Stimulated activated naive B cell treated with anti-CD40 and anti-IgM and Interleukin-4, amounts not matched to agents 10 μg/mL and 1 μg/mL and 100 μg/mL, for 72 hours (primary cell): ENCODE data around the gene TRNAU1AP.
"Not testable (repeated sequence)": the region's sequence is repeated elsewhere in the genome, so short reads cannot be mapped to it uniquely, and the experiment has no call there.

ENCODE experiments used
- ATAC-seq, 2 donors: fragments of 150-1000 bp; cut with Tn5 transposase; replicated peaks; 2 replicates each; pipeline ENCODE4 v1.10.0; 2021; ENCODE audit warnings: moderate library complexity in 1 of 2
- DNase-seq: peaks from one replicate; pipeline ENCODE4 v3.0.0; 2021
- H3K27ac Mint-ChIP-seq: one replicate; pipeline ENCODE4 v1.8.0; 2022; ENCODE audit warnings: mild to moderate bottlenecking, mixed read lengths
- H3K27me3 Mint-ChIP-seq, 2 donors: one replicate each; pipeline ENCODE4 v1.8.0; 2022; ENCODE audit warnings: mixed read lengths in 2 of 2
- H3K36me3 Mint-ChIP-seq, 2 donors: one replicate each; pipeline ENCODE4 v1.8.0; 2022; ENCODE audit warnings: mixed read lengths in 2 of 2, mild to moderate bottlenecking in 1 of 2
- H3K4me1 Mint-ChIP-seq, 2 donors: one replicate each; pipeline ENCODE4 v1.8.0; 2022; ENCODE audit warnings: mixed read lengths in 2 of 2, mild to moderate bottlenecking in 1 of 2
- H3K4me3 Mint-ChIP-seq, 2 donors: one replicate each; pipeline ENCODE4 v1.8.0; 2022; ENCODE audit warnings: mild to moderate bottlenecking in 2 of 2, mixed read lengths in 2 of 2, moderate library complexity in 1 of 2
- H3K9me3 Mint-ChIP-seq, 2 donors: one replicate each; pipeline ENCODE4 v1.8.0; 2022; ENCODE audit warnings: mixed read lengths in 2 of 2, mild to moderate bottlenecking in 1 of 2

The TRNAU1AP gene

GRCh38 chr1:28552758-28553663 is at the start of gene TRNAU1AP:
Gene TRNAU1AP (plus strand): TSS chr1:28553085. CDS start chr1:28553111, 26 bp downstream.
- Mint-ChIP-seq H3K4me3 (peak within 1 kb of the TSS; percentile 96), H3K9me3 (no peaks in the 10 kb centered on the region), H3K36me3 (peaks cover 13 to 16% of the 10 kb centered on the region in 2 donors), H3K4me1 (peaks cover 1 to 19% of the 10 kb centered on the region in 2 donors), H3K27me3 (no peaks in the 10 kb centered on the region), H3K27ac (peak within 1 kb of the TSS; percentile 97)
- ATAC-seq = peak; percentile 94 to 96
- peak; percentile 97 for DNase-seq

DNA sequence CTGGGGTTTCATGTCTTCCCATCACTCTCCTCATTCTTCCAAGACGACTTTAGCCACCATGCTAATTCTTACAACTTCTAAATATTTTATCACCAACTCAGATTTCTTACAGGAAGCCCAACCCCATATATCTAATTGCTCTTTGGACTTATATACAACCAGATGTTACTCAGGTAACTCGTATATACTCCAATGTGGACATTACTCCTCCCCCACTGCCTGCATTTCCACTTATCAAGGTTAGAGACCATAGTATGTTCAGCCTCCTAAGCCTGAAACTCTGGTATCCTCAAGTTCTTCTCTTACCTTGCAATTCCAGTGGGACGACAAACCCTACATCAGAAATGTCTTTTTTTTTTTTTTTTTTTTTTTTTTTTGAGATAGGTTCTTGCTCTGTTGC is 49.8 kb upstream of the TRNAU1AP start:
- Mint-ChIP-seq H3K27ac (no peak overlapping the region), H3K27me3 (peaks cover 0 to 3% of the 10 kb centered on the region in 2 donors), H3K4me1 (peaks cover 2 to 20% of the 10 kb centered on the region in 2 donors), H3K4me3 (no peak overlapping the region), H3K9me3 (no peaks in the 10 kb centered on the region), H3K36me3 (peaks cover 27 to 31% of the 10 kb centered on the region in 2 donors)
- ATAC-seq (no peak), DNase-seq (no peak)

- Mint-ChIP-seq H3K27me3 (peaks cover 0 to 3% of the 10 kb centered on the region in 2 donors), H3K4me3 (peak within 1 kb of the TSS; percentile 96 to 97)
Observed at GRCh38 chr1:28505406-28506187, 47.3 kb upstream of the TRNAU1AP start, which contains the start of gene RCC1. Gene RCC1 (plus strand): TSS chr1:28506043. CDS start chr1:28529867, 23,824 bp downstream.

DNA sequence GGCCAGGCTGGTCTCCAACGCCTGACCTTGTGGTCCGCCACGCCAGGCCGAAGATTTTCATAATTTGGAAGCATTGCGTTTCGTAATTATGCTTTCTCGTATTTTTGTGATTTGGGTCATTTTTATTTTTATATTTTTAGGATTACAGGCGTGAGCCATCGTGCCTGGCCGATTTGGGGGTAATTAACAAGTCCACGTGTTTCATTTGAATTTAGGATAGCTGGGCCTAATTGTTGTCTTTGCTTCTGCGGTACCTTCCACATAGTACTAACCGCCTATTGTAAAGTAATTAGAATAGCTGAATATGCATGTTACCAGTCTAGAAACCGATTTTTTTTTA is 46.0 kb upstream of the TRNAU1AP start:
- Mint-ChIP-seq H3K27me3 (peaks cover 0 to 3% of the 10 kb centered on the region in 2 donors), H3K36me3 (peaks cover 61 to 65% of the 10 kb centered on the region in 2 donors), H3K9me3 (peaks cover 0 to 2% of the 10 kb centered on the region in 2 donors)

More at GRCh38 chr1:28505406-28506187, 47.3 kb upstream of the TRNAU1AP start, which contains the start of gene RCC1:
- H3K27ac Mint-ChIP-seq = peak within 1 kb of the TSS; percentile 100
- peaks cover 0 to 2% of the 10 kb centered on the region in 2 donors for H3K9me3 Mint-ChIP-seq
- H3K4me1 Mint-ChIP-seq = peaks cover 19 to 45% of the 10 kb centered on the region in 2 donors
- ATAC-seq (peak; percentile 86 to 90), DNase-seq (peak; percentile 94)
- peaks cover 48 to 52% of the 10 kb centered on the region in 2 donors for H3K36me3 Mint-ChIP-seq

DNA sequence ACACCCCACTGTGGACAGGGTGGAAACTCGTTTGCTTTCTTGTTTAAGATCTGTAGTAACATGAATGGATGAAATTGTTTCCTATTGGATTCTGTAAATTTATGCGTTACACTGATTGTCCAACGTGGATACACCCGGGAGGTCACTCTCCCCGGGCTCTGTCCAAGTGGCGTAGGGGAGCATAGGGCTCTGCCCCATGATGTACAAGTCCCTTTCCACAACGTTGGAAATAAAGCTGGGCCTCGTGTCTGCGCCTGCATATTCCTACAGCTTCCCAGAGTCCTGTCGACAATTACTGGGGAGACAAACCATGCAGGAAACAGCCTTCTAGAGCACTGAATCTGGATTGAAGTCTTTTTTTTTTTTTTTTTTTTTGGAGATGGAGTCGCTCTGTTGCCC is 45.6 kb upstream of the TRNAU1AP start:
- Mint-ChIP-seq H3K36me3 (peaks cover 64 to 69% of the 10 kb centered on the region in 2 donors), H3K4me3 (peak overlapping the region; percentile 96 to 97), H3K27me3 (peaks cover 0 to 3% of the 10 kb centered on the region in 2 donors), H3K9me3 (peaks cover 0 to 2% of the 10 kb centered on the region in 2 donors), H3K4me1 (peaks cover 22 to 57% of the 10 kb centered on the region in 2 donors), H3K27ac (peak overlapping the region; percentile 100)
- ATAC-seq (no peak), DNase-seq (no peak)

More for the DNA sequence above, 46.0 kb upstream of the TRNAU1AP start:
- no peak for ATAC-seq
- Mint-ChIP-seq H3K27ac (peak overlapping the region; percentile 100), H3K4me3 (peak overlapping the region; percentile 96 to 97), H3K4me1 (peaks cover 19 to 54% of the 10 kb centered on the region in 2 donors)
- DNase-seq = no peak

GRCh38 chr1:28507646-28508434 is 45.0 kb upstream of the TRNAU1AP start:
- no peak for ATAC-seq
- H3K4me1 Mint-ChIP-seq = peaks cover 27 to 63% of the 10 kb centered on the region in 2 donors
- H3K9me3 Mint-ChIP-seq = peaks cover 0 to 2% of the 10 kb centered on the region in 2 donors
- peak overlapping the region; percentile 96 to 97 for H3K4me3 Mint-ChIP-seq
- peaks cover 0 to 3% of the 10 kb centered on the region in 2 donors for H3K27me3 Mint-ChIP-seq
- H3K27ac Mint-ChIP-seq = peak overlapping the region; percentile 100
- DNase-seq = no peak
- peaks cover 70 to 75% of the 10 kb centered on the region in 2 donors for H3K36me3 Mint-ChIP-seq

GRCh38 chr1:28508435-28508754 is 44.5 kb upstream of the TRNAU1AP start:
- peaks cover 75 to 80% of the 10 kb centered on the region in 2 donors for H3K36me3 Mint-ChIP-seq
- ATAC-seq (no peak), DNase-seq (no peak)
- H3K27me3 Mint-ChIP-seq = peaks cover 0 to 3% of the 10 kb centered on the region in 2 donors
- peaks cover 27 to 64% of the 10 kb centered on the region in 2 donors for H3K4me1 Mint-ChIP-seq
- peak overlapping the region; percentile 100 for H3K27ac Mint-ChIP-seq
- peaks cover 0 to 2% of the 10 kb centered on the region in 2 donors for H3K9me3 Mint-ChIP-seq
- H3K4me3 Mint-ChIP-seq = peak overlapping the region; percentile 96 to 97

GRCh38 chr1:28509705-28510272 is 43.1 kb upstream of the TRNAU1AP start:
- peak; percentile 15 for DNase-seq
- H3K27me3 Mint-ChIP-seq = peaks cover 0 to 3% of the 10 kb centered on the region in 2 donors

DNA sequence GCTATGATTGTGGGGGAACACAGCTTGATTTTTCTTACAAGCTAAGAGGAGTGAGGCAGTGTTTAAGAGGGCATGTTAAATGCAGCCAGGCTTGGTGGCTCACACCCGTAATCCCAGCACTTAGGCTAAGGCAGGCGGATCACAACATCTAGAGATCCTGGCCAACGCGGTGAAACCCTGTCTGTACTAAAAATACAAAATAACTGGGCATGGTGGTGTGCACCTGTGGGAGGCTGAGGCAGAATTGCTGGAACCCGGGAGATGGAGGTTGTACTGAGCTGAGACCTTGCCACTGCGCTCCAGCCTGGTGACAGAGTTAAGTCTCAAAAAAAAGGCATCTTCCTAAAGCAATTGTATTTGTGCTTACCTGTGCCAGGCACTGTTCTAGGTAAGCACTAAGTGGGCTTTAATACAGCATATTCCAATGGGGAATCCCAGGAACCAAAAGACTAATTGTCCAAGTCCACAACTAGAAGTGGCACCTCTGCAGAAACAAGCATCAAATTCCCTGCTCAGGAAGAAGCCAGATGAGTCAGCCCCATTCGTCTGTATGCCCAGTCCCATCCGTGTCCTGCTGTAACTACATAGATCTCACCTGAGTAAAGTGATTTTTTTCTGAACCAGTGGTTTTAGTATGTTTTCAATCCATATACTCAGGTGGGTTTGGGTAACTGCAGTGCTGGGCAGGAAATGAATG is 42.5 kb upstream of the TRNAU1AP start:
- peak; percentile 26 for DNase-seq
- Mint-ChIP-seq H3K27me3 (peaks cover 0 to 3% of the 10 kb centered on the region in 2 donors), H3K4me1 (peaks cover 27 to 60% of the 10 kb centered on the region in 2 donors), H3K36me3 (peaks cover 90 to 91% of the 10 kb centered on the region in 2 donors), H3K9me3 (peaks cover 0 to 2% of the 10 kb centered on the region in 2 donors), H3K4me3 (peak overlapping the region; percentile 96 to 97), H3K27ac (peak overlapping the region; percentile 100)
- ATAC-seq = peak; percentile 3 to 8

More at GRCh38 chr1:28509705-28510272, 43.1 kb upstream of the TRNAU1AP start:
- no peak for ATAC-seq
- Mint-ChIP-seq H3K4me3 (peak overlapping the region; percentile 96 to 97), H3K27ac (peak overlapping the region; percentile 100), H3K36me3 (peaks cover 85 to 88% of the 10 kb centered on the region in 2 donors), H3K9me3 (peaks cover 0 to 2% of the 10 kb centered on the region in 2 donors), H3K4me1 (peaks cover 27 to 60% of the 10 kb centered on the region in 2 donors)

- H3K36me3 Mint-ChIP-seq = peaks cover 85 to 86% of the 10 kb centered on the region in 2 donors
- H3K4me1 Mint-ChIP-seq = peaks cover 24 to 54% of the 10 kb centered on the region in 2 donors
- ATAC-seq (peak in 1 of 2 donors; percentile 7), DNase-seq (no peak)
- H3K9me3 Mint-ChIP-seq = peaks cover 0 to 2% of the 10 kb centered on the region in 2 donors
- H3K27me3 Mint-ChIP-seq = no peaks in the 10 kb centered on the region
- H3K4me3 Mint-ChIP-seq = peak overlapping the region; percentile 96 to 97
- H3K27ac Mint-ChIP-seq = peak overlapping the region; percentile 100
Observed at GRCh38 chr1:28510970-28511440, 41.9 kb upstream of the TRNAU1AP start.

DNA sequence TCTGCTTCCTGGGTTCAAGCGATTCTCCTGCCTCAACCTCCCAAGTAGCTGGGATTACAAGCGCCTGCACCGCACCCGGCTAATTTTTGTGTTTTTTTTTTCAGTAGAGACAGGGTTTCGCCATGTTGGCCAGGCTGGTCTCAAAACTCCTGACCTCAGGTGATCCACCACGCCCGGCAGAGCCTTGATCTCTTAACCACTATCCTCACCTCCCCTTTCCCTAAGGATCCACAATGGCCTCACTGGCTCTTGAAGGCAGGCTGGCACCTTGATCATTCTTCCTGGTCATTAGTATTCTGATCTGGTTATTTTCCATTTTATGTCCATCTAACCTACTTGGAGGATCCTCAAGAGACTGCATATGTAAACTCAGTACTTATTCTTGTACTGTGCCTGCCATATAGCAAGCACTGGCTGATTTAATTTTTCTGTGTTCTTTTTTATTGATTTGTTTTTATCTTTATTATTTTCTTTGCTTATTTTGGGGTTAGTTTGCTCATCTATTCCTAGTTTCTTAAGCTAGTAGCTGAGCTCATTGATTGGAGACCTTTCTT is 40.8 kb upstream of the TRNAU1AP start:
- peaks cover 74 to 75% of the 10 kb centered on the region in 2 donors for H3K36me3 Mint-ChIP-seq

GRCh38 chr1:28514445-28514933 is 38.4 kb upstream of the TRNAU1AP start:
- ATAC-seq, H3K4me3 Mint-ChIP-seq, H3K27me3 Mint-ChIP-seq, DNase-seq, H3K9me3 Mint-ChIP-seq: not testable (repeated sequence)
- Mint-ChIP-seq H3K36me3 (peaks cover 56 to 57% of the 10 kb centered on the region in 2 donors), H3K4me1 (peaks cover 30 to 55% of the 10 kb centered on the region in 2 donors), H3K27ac (peak overlapping the region; percentile 85)

More for the DNA sequence above, 40.8 kb upstream of the TRNAU1AP start:
- H3K9me3 Mint-ChIP-seq = peaks cover 0 to 2% of the 10 kb centered on the region in 2 donors
- peak overlapping the region; percentile 39 to 63 for H3K4me3 Mint-ChIP-seq
- no peaks in the 10 kb centered on the region for H3K27me3 Mint-ChIP-seq
- ATAC-seq (no peak), DNase-seq (no peak)
- peaks cover 24 to 50% of the 10 kb centered on the region in 2 donors for H3K4me1 Mint-ChIP-seq
- H3K27ac Mint-ChIP-seq = peak overlapping the region; percentile 100
